Umbilical cord (tissue), 2 donors: ENCODE data around the gene THSD4. TPM values are rescaled to one million over a fixed set of nuclear protein-coding genes. Genes with fewer than 3 reads are reported as not detected.
"Not testable (repeated sequence)": the region's sequence is repeated elsewhere in the genome, so short reads cannot be mapped to it uniquely, and the experiment has no call there.

ENCODE experiments used
- DNase-seq: peaks from one replicate; pipeline ENCODE4 v3.0.0-alpha.2; 2015; ENCODE audit warnings: low spot score
- total RNA-seq: library from RNA; depleted of rRNA; stranded (reverse); fragments of >200 nt; gene quantifications from one replicate; pipeline ENCODE4 v1.2.3, GENCODE V29; 2014; ENCODE audit warnings: low replicate concordance; ENCODE audit not compliant: insufficient read depth

Gene THSD4
- total RNA-seq, 1 donor from 2014 or later = 9.1 TPM

- peak; percentile 39 for DNase-seq
These were observed 139.2 kb downstream of the THSD4 start for GRCh38 chr15:71254491-71254890.

GRCh38 chr15:71256934-71257664 lies 141.8 kb downstream of the THSD4 start:
- DNase-seq = no peak

- DNase-seq = no peak
These were observed 144.6 kb downstream of the THSD4 start for GRCh38 chr15:71259866-71260265.

- no peak for DNase-seq
These were observed 146.1 kb downstream of the THSD4 start for GRCh38 chr15:71261418-71261817.

- DNase-seq = peak; percentile 73
These were observed 146.6 kb downstream of the THSD4 start for GRCh38 chr15:71261909-71262308.

- no peak for DNase-seq
These were observed 147.3 kb downstream of the THSD4 start for GRCh38 chr15:71262599-71262998.

GRCh38 chr15:71265606-71266005 lies 150.3 kb downstream of the THSD4 start:
- not testable (repeated sequence) for DNase-seq

- no peak for DNase-seq
These were observed 156.1 kb downstream of the THSD4 start for GRCh38 chr15:71271327-71271726.

- DNase-seq = peak; percentile 44
These were observed 157.7 kb downstream of the THSD4 start for GRCh38 chr15:71272932-71273331.

GRCh38 chr15:71273731-71274447 lies 158.6 kb downstream of the THSD4 start:
- DNase-seq = no peak

GRCh38 chr15:71274448-71274798 lies 159.2 kb downstream of the THSD4 start:
- no peak for DNase-seq

GRCh38 chr15:71275098-71275497 lies 159.8 kb downstream of the THSD4 start:
- no peak for DNase-seq

GRCh38 chr15:71275566-71276335 lies 160.5 kb downstream of the THSD4 start:
- no peak for DNase-seq

GRCh38 chr15:71276336-71276665 lies 161.0 kb downstream of the THSD4 start:
- no peak for DNase-seq

GRCh38 chr15:71278989-71279756 lies 163.9 kb downstream of the THSD4 start:
- DNase-seq = peak; percentile 93

- no peak for DNase-seq
These were observed 164.5 kb downstream of the THSD4 start for GRCh38 chr15:71279757-71280141.

GRCh38 chr15:71280206-71280605 lies 164.9 kb downstream of the THSD4 start:
- no peak for DNase-seq

GRCh38 chr15:71281256-71281655 lies 166.0 kb downstream of the THSD4 start:
- DNase-seq = peak; percentile 38

GRCh38 chr15:71282076-71282475 lies 166.8 kb downstream of the THSD4 start:
- peak; percentile 54 for DNase-seq

GRCh38 chr15:71288348-71288955 lies 173.2 kb downstream of the THSD4 start:
- no peak for DNase-seq

- no peak for DNase-seq
These were observed 174.7 kb downstream of the THSD4 start for GRCh38 chr15:71290002-71290401.
